T-helper 17 cell (primary cell): ENCODE data around the gene BTBD9. TPM values are rescaled to one million over a fixed set of nuclear protein-coding genes. Genes with fewer than 3 reads are reported as not detected.
A peak's percentile ranks its signal among the peaks of the same experiment; 100 is the strongest.

ENCODE experiments used
- ATAC-seq: fragments of 150-1000 bp; cut with Tn5 transposase; 2 replicates; pipeline ENCODE4 v1.10.0; 2021; ENCODE audit warnings: mild to moderate bottlenecking, moderate library complexity
- DNase-seq, 3 donors: peaks; one replicate each; pipeline versions ENCODE4 v3.0.0 to v3.0.0-alpha.2; 2020 to 2021
- H3K9me3 ChIP-seq: one replicate; pipeline ENCODE4 v1.7.0; 2013; ENCODE audit warnings: low read length, mild to moderate bottlenecking; ENCODE audit not compliant: control insufficient read depth, poor library complexity, severe bottlenecking
- H3K27ac Mint-ChIP-seq: one replicate; pipeline ENCODE4 v1.8.0; 2022; ENCODE audit warnings: mild to moderate bottlenecking, moderate library complexity, mixed read lengths
- H3K27me3 Mint-ChIP-seq: one replicate; pipeline ENCODE4 v1.8.0; 2022; ENCODE audit warnings: mixed read lengths
- H3K36me3 Mint-ChIP-seq: one replicate; pipeline ENCODE4 v1.8.0; 2022; ENCODE audit warnings: low read depth, mixed read lengths
- H3K4me1 Mint-ChIP-seq: one replicate; pipeline ENCODE4 v1.8.0; 2022; ENCODE audit warnings: mild to moderate bottlenecking, mixed read lengths
- H3K4me3 Mint-ChIP-seq: one replicate; pipeline ENCODE4 v1.8.0; 2022; ENCODE audit warnings: mild to moderate bottlenecking, moderate library complexity, mixed read lengths
- total RNA-seq, 4 donors: library from RNA in 2 of 4; stranded (reverse) in 2 of 4; gene quantifications; one replicate each; pipeline ENCODE4 v1.2.3 and lab custom pipeline; 2022 to 2026

Gene BTBD9
- total RNA-seq, 2 donors from 2014 or later: 61.3 to 63.5 TPM

GRCh38 chr6:38673397-38674165 lies 33.9 kb upstream of the BTBD9 start:
- Mint-ChIP-seq H3K36me3 (peaks cover 2% of the 10 kb centered on the region), H3K27me3 (no peaks in the 10 kb centered on the region), H3K27ac (no peak overlapping the region), H3K4me3 (no peak overlapping the region), H3K4me1 (peaks cover 16% of the 10 kb centered on the region)
- ATAC-seq (peak; percentile 50), DNase-seq (no peak)
- no peaks in the 10 kb centered on the region for H3K9me3 ChIP-seq

- no peak overlapping the region for H3K4me3 Mint-ChIP-seq
- H3K4me1 Mint-ChIP-seq: peaks cover 13% of the 10 kb centered on the region
- no peaks in the 10 kb centered on the region for H3K9me3 ChIP-seq
- DNase-seq (peak in 1 of 3 donors; percentile 6), ATAC-seq (peak; percentile 88)
- no peaks in the 10 kb centered on the region for H3K36me3 Mint-ChIP-seq
- H3K27me3 Mint-ChIP-seq: no peaks in the 10 kb centered on the region
- H3K27ac Mint-ChIP-seq: no peak overlapping the region
Observed at GRCh38 chr6:38671885-38672467, 32.2 kb upstream of the BTBD9 start.

GRCh38 chr6:38658418-38659167 lies 18.9 kb upstream of the BTBD9 start:
- Mint-ChIP-seq H3K4me1 (peaks cover 4% of the 10 kb centered on the region), H3K36me3 (peaks cover 6% of the 10 kb centered on the region), H3K27ac (no peak overlapping the region), H3K4me3 (no peak overlapping the region), H3K27me3 (no peaks in the 10 kb centered on the region)
- ATAC-seq (no peak), DNase-seq (no peak)
- H3K9me3 ChIP-seq: no peaks in the 10 kb centered on the region

GRCh38 chr6:38656896-38657295 lies 17.2 kb upstream of the BTBD9 start:
- H3K27me3 Mint-ChIP-seq: no peaks in the 10 kb centered on the region
- DNase-seq (no peak), ATAC-seq (no peak)
- peaks cover 4% of the 10 kb centered on the region for H3K4me1 Mint-ChIP-seq
- no peaks in the 10 kb centered on the region for H3K9me3 ChIP-seq
- H3K27ac Mint-ChIP-seq: no peak overlapping the region
- no peak overlapping the region for H3K4me3 Mint-ChIP-seq
- H3K36me3 Mint-ChIP-seq: peaks cover 6% of the 10 kb centered on the region

GRCh38 chr6:38654263-38654662 lies 14.5 kb upstream of the BTBD9 start:
- ATAC-seq (no peak), DNase-seq (no peak)
- no peak overlapping the region for H3K4me3 Mint-ChIP-seq
- H3K4me1 Mint-ChIP-seq: peaks cover 4% of the 10 kb centered on the region
- H3K27ac Mint-ChIP-seq: no peak overlapping the region
- H3K27me3 Mint-ChIP-seq: no peaks in the 10 kb centered on the region
- no peaks in the 10 kb centered on the region for H3K9me3 ChIP-seq
- H3K36me3 Mint-ChIP-seq: peaks cover 9% of the 10 kb centered on the region

- no peaks in the 10 kb centered on the region for H3K9me3 ChIP-seq
- H3K27ac Mint-ChIP-seq: no peak overlapping the region
- DNase-seq (no peak), ATAC-seq (no peak)
- H3K27me3 Mint-ChIP-seq: no peaks in the 10 kb centered on the region
- H3K4me3 Mint-ChIP-seq: no peak overlapping the region
- H3K4me1 Mint-ChIP-seq: peaks cover 7% of the 10 kb centered on the region
- H3K36me3 Mint-ChIP-seq: peaks cover 8% of the 10 kb centered on the region
Observed at GRCh38 chr6:38651121-38651784, 11.5 kb upstream of the BTBD9 start.

- Mint-ChIP-seq H3K27me3 (no peaks in the 10 kb centered on the region), H3K27ac (no peak overlapping the region), H3K36me3 (peaks cover 9% of the 10 kb centered on the region), H3K4me3 (no peak overlapping the region), H3K4me1 (peaks cover 7% of the 10 kb centered on the region)
- H3K9me3 ChIP-seq: no peaks in the 10 kb centered on the region
- DNase-seq (no peak), ATAC-seq (no peak)
Observed at GRCh38 chr6:38650207-38650752, 10.6 kb upstream of the BTBD9 start.

GRCh38 chr6:38649744-38650143 lies 10.0 kb upstream of the BTBD9 start:
- peaks cover 7% of the 10 kb centered on the region for H3K4me1 Mint-ChIP-seq
- no peak for DNase-seq
- peaks cover 9% of the 10 kb centered on the region for H3K36me3 Mint-ChIP-seq
- no peaks in the 10 kb centered on the region for H3K27me3 Mint-ChIP-seq
- H3K27ac Mint-ChIP-seq: no peak overlapping the region
- H3K9me3 ChIP-seq: no peaks in the 10 kb centered on the region
- no peak for ATAC-seq
- no peak overlapping the region for H3K4me3 Mint-ChIP-seq

- DNase-seq: no peak
- Mint-ChIP-seq H3K4me3 (no peak overlapping the region), H3K27ac (no peak overlapping the region), H3K27me3 (no peaks in the 10 kb centered on the region), H3K36me3 (peaks cover 9% of the 10 kb centered on the region), H3K4me1 (peaks cover 5% of the 10 kb centered on the region)
- ATAC-seq: no peak
- no peaks in the 10 kb centered on the region for H3K9me3 ChIP-seq
Observed at GRCh38 chr6:38648629-38649028, 8.9 kb upstream of the BTBD9 start.

- Mint-ChIP-seq H3K36me3 (peaks cover 9% of the 10 kb centered on the region), H3K27ac (no peak overlapping the region), H3K4me1 (peaks cover 15% of the 10 kb centered on the region), H3K27me3 (no peaks in the 10 kb centered on the region), H3K4me3 (no peak overlapping the region)
- ATAC-seq (no peak), DNase-seq (no peak)
- H3K9me3 ChIP-seq: no peaks in the 10 kb centered on the region
Observed at GRCh38 chr6:38646166-38646878, 6.6 kb upstream of the BTBD9 start.

- H3K27me3 Mint-ChIP-seq: no peaks in the 10 kb centered on the region
- ATAC-seq (no peak), DNase-seq (no peak)
- H3K9me3 ChIP-seq: no peaks in the 10 kb centered on the region
- no peak overlapping the region for H3K27ac Mint-ChIP-seq
- peaks cover 24% of the 10 kb centered on the region for H3K4me1 Mint-ChIP-seq
- H3K4me3 Mint-ChIP-seq: no peak overlapping the region
- peaks cover 5% of the 10 kb centered on the region for H3K36me3 Mint-ChIP-seq
Observed at GRCh38 chr6:38644951-38645350, 5.2 kb upstream of the BTBD9 start.

GRCh38 chr6:38640216-38640909 lies 634 bp upstream of the BTBD9 start:
- no peak for ATAC-seq
- H3K9me3 ChIP-seq: no peaks in the 10 kb centered on the region
- H3K4me1 Mint-ChIP-seq: peaks cover 48% of the 10 kb centered on the region
- peak overlapping the region; percentile 93 for H3K4me3 Mint-ChIP-seq
- no peaks in the 10 kb centered on the region for H3K36me3 Mint-ChIP-seq
- DNase-seq: no peak
- no peaks in the 10 kb centered on the region for H3K27me3 Mint-ChIP-seq
- peak overlapping the region; percentile 95 for H3K27ac Mint-ChIP-seq
